Kidney (tissue), 14 donors: Measurements from ENCODE around the gene POU2F1. TPM values are rescaled to one million over a fixed set of nuclear protein-coding genes. Genes with fewer than 3 reads are reported as not detected.

ENCODE experiments used
- DNase-seq, 5 donors: peaks; one replicate each; pipeline ENCODE4 v3.0.0-alpha.2; 2013 to 2020
- FAIRE-seq: peaks from 2 replicates; lab custom pipeline; 2012; peaks lifted over from hg19 to GRCh38; lab: Jason Lieb, UNC
- H3K27ac ChIP-seq, 2 donors: one replicate each; pipeline ENCODE4 v1.7.0; 2013; ENCODE audit warnings: low read depth in 2 of 2, low read length in 2 of 2, inconsistent platforms in 1 of 2
- H3K27me3 ChIP-seq: one replicate; pipeline ENCODE4 v1.7.1; 2013; ENCODE audit warnings: low read length, inconsistent platforms; ENCODE audit not compliant: control insufficient read depth, insufficient read depth
- H3K36me3 ChIP-seq, 3 donors: one replicate each; pipeline versions ENCODE4 v1.7.0 to v1.7.1; 2013; ENCODE audit warnings: low read length in 3 of 3, control low read depth in 1 of 3, inconsistent platforms in 1 of 3; ENCODE audit not compliant: insufficient read depth in 3 of 3, control insufficient read depth in 2 of 3
- H3K4me1 ChIP-seq, 3 donors: one replicate each; pipeline versions ENCODE4 v1.7.0 to v1.7.1; 2013; ENCODE audit warnings: low read length in 3 of 3, inconsistent platforms in 1 of 3, low read depth in 1 of 3; ENCODE audit not compliant: control insufficient read depth in 2 of 3, insufficient read depth in 2 of 3
- H3K4me3 ChIP-seq, 3 donors: one replicate each; pipeline versions ENCODE4 v1.7.0 to v1.8.1; 2013; ENCODE audit warnings: low read length in 3 of 3, control low read depth in 1 of 3, inconsistent platforms in 1 of 3
- H3K9ac ChIP-seq, 3 donors: one replicate each; pipeline versions ENCODE4 v1.7.0 to v1.7.1; 2013; ENCODE audit warnings: low read length in 3 of 3, control low read depth in 1 of 3, inconsistent platforms in 1 of 3
- H3K9me3 ChIP-seq, 3 donors: one replicate each; pipeline versions ENCODE4 v1.7.0 to v1.7.1; 2013; ENCODE audit warnings: low read length in 3 of 3, control low read depth in 1 of 3, inconsistent platforms in 1 of 3; ENCODE audit not compliant: control insufficient read depth in 2 of 3, insufficient read depth in 1 of 3
- CTCF ChIP-seq: IDR thresholded peaks from 3 replicates; pipeline ENCODE4 v1.5.1; 2012; ENCODE audit warnings: mild to moderate bottlenecking, moderate library complexity, borderline replicate concordance; ENCODE audit not compliant: insufficient read depth; ENCODE audit errors: extremely low read depth
- intact Hi-C: fragments of 100-400 bp; cut with DNase I; formaldehyde crosslinking; loops from one replicate; pipeline ENCODE4 v1.11.1; 2022
- polyA plus RNA-seq: library from polyadenylated mRNA; stranded (reverse); fragments of 350-450 nt; fragmentation: Illumina TruSeq; extraction: RNeasy Lipid Tissue Mini Kit (QIAGEN cat#74804); gene quantifications from one replicate; pipeline ENCODE4 v1.2.3, GENCODE V29; 2014; ENCODE audit warnings: low read depth, low replicate concordance; ENCODE audit not compliant: insufficient read depth
- total RNA-seq: library from RNA; stranded (reverse); fragmentation: NEBNext Ultra II Directional; extraction: Animal tissue kit (Norgen Biotek cat#: 25700); gene quantifications from one replicate; pipeline ENCODE4 v1.2.1, GENCODE V29; 2021
- donor health status: control.
- donor health status: control.
- donor health status: control.
- donor health status: control.
- donor health status: control.
- donor health status: DM: yes; HTN: yes; CAD: no.
- donor health status: Normal renal cell carcinoma (clear cell type).

POU2F1 gene
- total and polyA plus RNA-seq, 2 donors from 2014 or later: 1.9 to 25.2 TPM

- Histone ChIP-seq H3K36me3 (no peaks in the 10 kb centered on the region), H3K27ac (no peak overlapping the region), H3K27me3 (no peaks in the 10 kb centered on the region), H3K9me3 (no peaks in the 10 kb centered on the region), H3K4me3 (no peak overlapping the region), H3K9ac (no peak overlapping the region), H3K4me1 (peaks cover 0 to 5% (median 0%) of the 10 kb centered on the region in 3 donors)
- no peak for FAIRE-seq
- no peak for TF ChIP-seq CTCF
- intact Hi-C loops: no loop called here
- DNase-seq: no peak
These were observed 49.8 kb downstream of the POU2F1 start for GRCh38 chr1:167270349-167271092.

- TF ChIP-seq CTCF: no peak
- intact Hi-C loops: no loop called here
- peaks cover 0 to 5% (median 0%) of the 10 kb centered on the region in 3 donors for H3K4me1 ChIP-seq
- H3K27ac ChIP-seq: no peak overlapping the region
- H3K9me3 ChIP-seq: no peaks in the 10 kb centered on the region
- no peaks in the 10 kb centered on the region for H3K36me3 ChIP-seq
- no peak for FAIRE-seq
- no peaks in the 10 kb centered on the region for H3K27me3 ChIP-seq
- no peak for DNase-seq
- H3K9ac ChIP-seq: no peak overlapping the region
- H3K4me3 ChIP-seq: no peak overlapping the region
These were observed 51.8 kb downstream of the POU2F1 start for GRCh38 chr1:167272369-167272957.

GRCh38 chr1:167273027-167273800 is 52.5 kb downstream of the POU2F1 start:
- DNase-seq (peak in 3 of 5 donors; percentile 31 to 52 (median 31)), FAIRE-seq (no peak)
- no peak overlapping the region for H3K4me3 ChIP-seq
- TF ChIP-seq CTCF: no peak
- H3K4me1 ChIP-seq: peaks cover 0 to 5% (median 0%) of the 10 kb centered on the region in 3 donors
- H3K9ac ChIP-seq: no peak overlapping the region
- intact Hi-C loops: no loop called here
- no peaks in the 10 kb centered on the region for H3K27me3 ChIP-seq
- no peaks in the 10 kb centered on the region for H3K36me3 ChIP-seq
- no peak overlapping the region for H3K27ac ChIP-seq
- H3K9me3 ChIP-seq: no peaks in the 10 kb centered on the region
